Urothelium cell line (cell line): Measurements from ENCODE around the gene AMELX.

Source experiments
- DNase-seq: peaks from one replicate; pipeline ENCODE4 v3.0.0; 2011; ENCODE audit warnings: low spot score, mixed read lengths
- FAIRE-seq: peaks from 2 replicates; lab custom pipeline; 2011; peaks lifted over from hg19 to GRCh38; lab: Jason Lieb, UNC

Gene AMELX

GRCh38 chrX:11305641-11306040 is 12.4 kb downstream of the AMELX start:
- DNase-seq (no peak), FAIRE-seq (no peak)

- FAIRE-seq (no peak), DNase-seq (no peak)
Observed at GRCh38 chrX:11309220-11309619, 16.0 kb downstream of the AMELX start.

GRCh38 chrX:11311706-11312105 is 18.5 kb downstream of the AMELX start:
- FAIRE-seq (no peak), DNase-seq (no peak)

DNA sequence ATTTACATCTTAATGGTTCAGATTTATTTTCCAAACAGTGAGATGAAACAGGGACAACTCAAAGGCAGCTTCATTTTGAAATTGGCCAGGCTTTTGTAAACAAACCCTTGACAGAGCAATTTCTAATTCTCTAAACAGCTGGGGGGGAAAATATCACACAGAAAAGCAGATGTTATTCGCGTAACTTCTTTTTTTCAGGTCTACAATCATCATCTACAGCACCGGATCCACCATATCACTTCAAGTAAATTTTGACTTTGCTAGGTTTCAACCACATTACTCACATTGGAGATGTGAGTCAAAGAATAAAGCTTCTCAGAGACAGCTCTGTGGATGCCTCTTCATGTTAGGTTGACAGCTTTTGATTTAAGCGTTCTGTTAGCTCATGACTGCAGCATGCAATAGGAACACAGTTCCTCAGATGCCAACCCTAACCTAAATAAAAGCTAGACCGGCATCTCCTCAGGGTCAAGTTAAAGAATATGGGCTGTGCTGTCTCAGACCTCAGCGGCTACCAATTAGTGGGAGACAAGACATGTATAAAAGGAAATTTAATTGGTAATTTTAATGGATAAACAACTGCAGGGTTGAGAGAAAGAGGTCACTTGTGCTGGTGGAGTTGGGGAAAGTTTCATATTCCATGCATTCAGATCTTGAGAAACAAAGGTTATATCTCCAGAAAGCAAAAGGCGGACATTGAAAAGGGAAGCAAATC is 26.8 kb downstream of the AMELX start:
- FAIRE-seq (no peak), DNase-seq (no peak)

DNA sequence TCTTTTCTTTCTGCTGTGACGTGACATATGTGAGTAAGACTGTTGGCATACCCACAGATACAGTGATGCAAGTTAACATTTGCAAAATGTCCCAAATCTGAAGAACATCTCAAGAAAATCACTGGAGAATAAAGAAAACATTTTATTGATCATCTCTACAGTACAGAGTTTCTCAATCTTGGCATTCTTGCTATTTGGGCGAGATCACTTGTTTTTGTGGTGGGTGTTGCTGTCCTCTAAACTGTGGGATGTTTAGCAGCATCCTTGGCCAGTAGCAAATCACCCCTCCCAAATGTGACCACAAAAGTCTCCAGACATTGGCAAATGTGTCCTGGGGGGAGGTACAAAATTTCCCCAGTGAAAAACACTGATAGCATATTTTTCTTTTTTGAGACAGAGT is 28.8 kb downstream of the AMELX start:
- FAIRE-seq = no peak
- DNase-seq = no peak

GRCh38 chrX:11328134-11328533 is 34.9 kb downstream of the AMELX start:
- FAIRE-seq (no peak), DNase-seq (no peak)

DNA sequence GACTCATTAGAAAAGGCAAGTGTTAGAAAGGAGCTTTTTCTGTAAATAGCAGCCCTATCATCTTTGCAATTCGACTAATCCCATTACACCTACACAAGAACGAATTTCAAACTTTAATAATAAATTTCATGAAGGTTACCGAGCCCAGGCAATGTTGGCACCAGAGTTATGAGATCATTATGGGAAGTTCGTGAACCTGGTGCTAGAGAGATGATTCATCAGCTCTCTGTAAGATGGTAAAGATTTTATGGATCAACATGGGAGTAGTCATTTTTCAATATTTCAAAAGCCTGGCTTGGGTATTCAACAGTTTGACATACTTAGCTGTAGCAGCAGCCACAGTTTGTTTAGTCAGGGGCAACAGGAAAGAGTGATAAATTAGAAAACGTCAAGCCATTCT is 35.8 kb downstream of the AMELX start:
- FAIRE-seq (no peak), DNase-seq (no peak)

- DNase-seq (no peak), FAIRE-seq (no peak)
Observed at GRCh38 chrX:11331788-11332187, 38.6 kb downstream of the AMELX start.

GRCh38 chrX:11334165-11334564 is 41.0 kb downstream of the AMELX start:
- FAIRE-seq = no peak
- DNase-seq = no peak

- FAIRE-seq = no peak
- no peak for DNase-seq
Observed at GRCh38 chrX:11336201-11336600, 43.0 kb downstream of the AMELX start.

DNA sequence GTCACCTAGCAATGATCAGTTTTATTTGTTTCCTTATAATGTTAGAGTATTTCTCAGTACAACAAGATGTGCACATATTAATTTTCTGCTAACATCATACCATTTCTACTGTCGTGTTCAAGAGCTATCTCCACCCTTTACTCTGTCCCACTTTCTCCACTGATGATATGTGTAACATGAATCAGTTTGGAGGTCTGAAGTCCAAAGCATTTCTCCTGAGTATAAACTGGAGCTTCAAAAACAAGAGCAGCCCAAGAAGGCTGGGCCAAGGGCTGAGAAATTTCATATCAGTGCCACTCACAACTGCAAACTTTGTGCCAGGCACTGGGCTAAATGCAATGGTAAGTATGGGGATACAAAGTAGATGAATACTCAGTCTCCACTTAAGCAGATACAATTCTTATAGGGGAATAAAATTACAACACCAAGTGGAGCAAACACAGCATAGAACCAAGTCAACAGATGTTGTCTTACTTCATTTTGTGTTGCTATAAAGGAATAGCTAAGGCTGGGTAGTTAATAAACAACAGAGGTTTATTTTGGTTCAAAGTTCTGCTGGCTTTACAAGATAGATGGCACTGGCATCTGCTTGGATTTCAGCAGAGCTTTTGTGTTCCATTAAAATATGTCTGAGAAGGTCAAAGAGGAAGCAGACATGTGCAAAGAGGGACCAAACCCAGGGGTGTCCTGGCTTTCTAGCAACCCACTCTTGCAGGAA is 44.2 kb downstream of the AMELX start:
- DNase-seq (no peak), FAIRE-seq (no peak)

GRCh38 chrX:11341274-11342201 is 48.3 kb downstream of the AMELX start:
- DNase-seq (peak; percentile 6), FAIRE-seq (no peak)

DNA sequence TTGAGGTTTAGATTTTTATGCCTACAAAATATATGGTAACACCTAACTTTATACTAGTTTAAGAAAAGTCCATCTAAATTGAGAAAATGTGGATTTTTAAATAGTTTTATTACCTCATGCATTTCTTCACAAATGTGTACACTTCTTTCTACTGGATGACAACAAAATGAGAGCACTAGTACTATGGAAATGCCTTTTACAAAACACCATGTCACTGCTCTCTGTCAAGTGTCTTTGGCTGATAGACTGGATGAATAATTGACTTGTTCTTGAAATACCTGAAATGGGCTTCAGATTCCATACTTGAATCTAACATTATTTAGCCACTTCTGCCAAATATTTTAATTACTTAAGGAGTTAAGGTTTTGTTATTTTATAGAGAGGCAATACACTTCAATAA is 49.5 kb downstream of the AMELX start:
- FAIRE-seq = no peak
- DNase-seq = no peak

- DNase-seq (no peak), FAIRE-seq (no peak)
Observed at GRCh38 chrX:11346121-11346682, 53.0 kb downstream of the AMELX start.

DNA sequence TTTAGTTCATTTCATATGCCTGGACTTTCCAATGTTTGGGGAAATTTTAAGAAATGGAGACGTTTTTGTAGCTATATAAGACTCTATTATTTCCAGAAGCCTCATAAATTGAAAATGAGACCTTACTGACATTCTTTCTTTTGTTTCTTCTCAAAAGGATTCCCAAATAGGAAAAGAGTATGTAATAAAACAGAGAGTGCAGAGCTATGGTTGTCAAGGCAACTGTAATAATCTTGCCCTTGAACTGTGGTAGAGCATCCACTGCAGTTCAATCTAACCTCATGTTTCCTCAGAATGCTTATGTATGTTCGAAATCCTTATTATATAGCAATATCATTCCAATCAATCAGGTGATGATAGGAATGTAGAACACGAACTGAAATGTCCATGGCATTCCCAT is 54.1 kb downstream of the AMELX start:
- FAIRE-seq (no peak), DNase-seq (no peak)

GRCh38 chrX:11349020-11349419 is 55.8 kb downstream of the AMELX start:
- no peak for DNase-seq
- no peak for FAIRE-seq

DNA sequence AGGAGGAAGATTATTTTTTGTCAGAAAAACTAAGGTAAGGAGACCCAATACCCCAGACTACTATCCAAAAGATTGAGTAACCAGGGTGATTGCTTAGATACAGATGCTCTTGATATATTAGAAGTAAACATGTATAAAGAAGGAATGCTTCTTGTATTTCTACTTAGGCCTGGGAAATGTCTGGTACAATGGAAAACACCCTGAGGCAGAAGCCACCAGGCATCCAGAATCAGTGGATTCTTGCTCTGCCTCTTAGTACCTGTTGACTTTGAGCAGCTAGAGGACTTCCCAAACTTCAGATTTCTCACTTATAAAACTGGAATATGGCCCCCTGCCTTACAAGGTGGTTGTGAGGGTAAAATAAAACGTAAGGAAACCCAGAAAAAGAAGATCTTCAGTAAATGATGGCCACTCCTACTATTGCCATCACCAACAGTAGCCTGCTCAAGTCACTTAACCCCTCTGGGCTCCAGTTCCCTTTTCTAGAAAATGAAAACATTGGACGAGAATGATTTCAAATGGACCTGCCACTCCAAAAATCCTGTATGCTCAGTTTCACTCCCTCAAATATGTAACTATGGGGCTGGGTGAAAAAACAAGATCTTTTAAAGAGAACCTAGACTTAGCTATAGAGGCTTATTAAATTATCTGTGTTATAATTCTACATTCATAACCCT is 56.6 kb downstream of the AMELX start:
- DNase-seq = no peak
- no peak for FAIRE-seq
